Effector memory CD4-positive, alpha-beta T cell (primary cell): ENCODE measurements around the gene PUS7.
"Not testable (repeated sequence)": the region's sequence is repeated elsewhere in the genome, so short reads cannot be mapped to it uniquely, and the experiment has no call there.

ENCODE experiments used
- DNase-seq, 3 donors: peaks; one replicate each; pipeline ENCODE4 v3.0.0-alpha.2; 2020
- H3K27ac ChIP-seq: 2 replicates; pipeline ENCODE4 v1.7.0; 2013; ENCODE audit warnings: mild to moderate bottlenecking, low read length, moderate library complexity; ENCODE audit not compliant: insufficient read depth, poor library complexity, severe bottlenecking
- H3K27me3 ChIP-seq: replicated peaks from 2 replicates; pipeline ENCODE4 v1.7.0; 2013; ENCODE audit warnings: mild to moderate bottlenecking, low read length; ENCODE audit not compliant: insufficient read depth, control insufficient read depth, poor library complexity, severe bottlenecking
- H3K36me3 ChIP-seq: 2 replicates; pipeline ENCODE4 v1.7.0; 2013; ENCODE audit warnings: mild to moderate bottlenecking, low read length, moderate library complexity; ENCODE audit not compliant: control insufficient read depth, insufficient read depth
- H3K4me1 ChIP-seq: 2 replicates; pipeline ENCODE4 v1.7.0; 2013; ENCODE audit warnings: low read length, mild to moderate bottlenecking; ENCODE audit not compliant: control insufficient read depth, insufficient read depth, poor library complexity, severe bottlenecking
- H3K4me3 ChIP-seq: 2 replicates; pipeline ENCODE4 v1.7.0; 2013; ENCODE audit warnings: low read length, low read depth, mild to moderate bottlenecking; ENCODE audit not compliant: insufficient read depth, poor library complexity, severe bottlenecking
- H3K9me3 ChIP-seq: 2 replicates; pipeline ENCODE4 v1.7.0; 2013; ENCODE audit warnings: mild to moderate bottlenecking, low read length, moderate library complexity; ENCODE audit not compliant: control insufficient read depth

The PUS7 gene

DNA sequence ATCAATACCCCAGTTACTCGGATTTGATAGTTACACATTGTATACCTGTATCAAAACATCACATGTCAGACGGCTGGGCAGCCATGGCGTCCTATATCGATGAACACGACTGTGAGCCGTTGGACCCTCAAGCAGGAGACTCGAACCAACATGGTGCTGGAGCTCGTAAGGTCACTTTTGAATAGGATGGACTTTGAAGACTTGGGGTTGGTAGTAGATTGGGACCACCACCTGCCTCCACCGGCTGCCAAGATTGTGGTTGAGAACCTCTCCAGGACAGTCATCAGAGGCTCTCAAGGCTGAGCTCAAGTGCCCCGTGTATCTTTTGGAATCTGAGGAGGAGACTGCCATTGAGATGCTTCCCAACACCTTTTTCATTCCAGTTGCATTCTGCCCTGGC, 8.1 kb upstream of the PUS7 start:
- peaks cover 12% of the 10 kb centered on the region for H3K4me1 ChIP-seq
- no peaks in the 10 kb centered on the region for H3K36me3 ChIP-seq
- no peak overlapping the region for H3K27ac ChIP-seq
- no peaks in the 10 kb centered on the region for H3K9me3 ChIP-seq
- no peak overlapping the region for H3K4me3 ChIP-seq
- no peak for DNase-seq
- H3K27me3 ChIP-seq: no peaks in the 10 kb centered on the region

DNA sequence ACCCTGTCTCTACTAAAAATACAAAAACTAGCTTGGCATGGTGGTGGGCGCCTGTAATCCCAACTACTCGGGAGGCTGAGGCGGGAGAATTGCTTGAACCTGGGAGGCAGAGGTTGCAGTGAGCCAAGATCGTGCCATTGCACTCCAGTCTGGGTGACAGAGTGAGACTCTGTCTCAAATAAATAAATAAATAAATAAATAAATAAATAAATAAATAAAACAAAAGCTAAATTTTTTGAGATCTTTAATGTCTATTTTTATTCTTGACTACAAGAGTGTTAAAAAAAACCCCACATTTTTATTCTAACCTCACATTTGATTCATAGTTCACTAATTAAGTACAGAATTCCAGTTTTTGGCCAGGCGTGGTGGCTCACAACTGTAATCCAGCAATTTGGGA, 5.7 kb upstream of the PUS7 start:
- H3K4me1 ChIP-seq, H3K27ac ChIP-seq, DNase-seq, H3K9me3 ChIP-seq, H3K27me3 ChIP-seq, H3K4me3 ChIP-seq, H3K36me3 ChIP-seq: not testable (repeated sequence)

DNA sequence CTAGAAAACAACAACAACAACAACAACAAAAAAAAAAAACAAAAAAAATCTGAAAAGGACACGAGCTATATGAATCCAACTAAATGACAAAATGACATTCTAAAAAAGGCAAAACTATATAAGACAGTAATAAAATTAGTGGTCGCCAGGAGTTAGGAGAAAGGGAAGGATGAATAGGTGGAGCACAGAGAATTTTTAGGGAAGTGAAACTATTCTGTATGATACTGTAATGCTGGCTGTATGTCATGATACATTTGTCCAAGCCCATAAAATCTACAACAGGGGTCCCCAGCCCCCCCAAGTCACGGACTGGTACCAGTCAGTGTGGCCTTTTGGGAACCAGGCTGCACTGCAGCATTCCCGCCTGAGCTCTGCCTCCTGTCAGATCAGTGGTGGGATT, 2.8 kb upstream of the PUS7 start:
- peaks cover 2% of the 10 kb centered on the region for H3K4me1 ChIP-seq
- no peak for DNase-seq
- H3K9me3 ChIP-seq: no peaks in the 10 kb centered on the region
- no peaks in the 10 kb centered on the region for H3K36me3 ChIP-seq
- no peak overlapping the region for H3K4me3 ChIP-seq
- H3K27ac ChIP-seq: no peak overlapping the region
- no peaks in the 10 kb centered on the region for H3K27me3 ChIP-seq

DNA sequence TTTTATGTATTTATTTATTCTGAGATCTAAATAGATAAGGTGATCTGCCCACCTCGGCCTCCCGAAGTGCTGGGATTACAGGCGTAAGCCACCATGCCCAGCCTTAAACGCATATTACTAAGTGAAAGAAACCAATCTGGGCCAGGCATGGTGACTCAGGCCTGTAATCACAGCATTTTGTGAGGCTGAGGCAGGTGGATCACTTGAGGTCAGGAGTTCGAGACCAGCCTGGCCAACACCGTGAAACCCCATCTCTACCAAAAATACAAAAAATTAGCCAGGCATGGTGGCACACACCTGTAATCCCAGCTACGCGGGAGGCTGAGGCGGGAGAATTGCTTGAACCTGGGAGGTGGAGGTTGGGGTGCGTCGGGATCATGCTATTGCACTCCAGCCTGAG, 2.4 kb upstream of the PUS7 start:
- DNase-seq, H3K27ac ChIP-seq, H3K4me3 ChIP-seq, H3K9me3 ChIP-seq, H3K4me1 ChIP-seq, H3K36me3 ChIP-seq, H3K27me3 ChIP-seq: not testable (repeated sequence)

DNA sequence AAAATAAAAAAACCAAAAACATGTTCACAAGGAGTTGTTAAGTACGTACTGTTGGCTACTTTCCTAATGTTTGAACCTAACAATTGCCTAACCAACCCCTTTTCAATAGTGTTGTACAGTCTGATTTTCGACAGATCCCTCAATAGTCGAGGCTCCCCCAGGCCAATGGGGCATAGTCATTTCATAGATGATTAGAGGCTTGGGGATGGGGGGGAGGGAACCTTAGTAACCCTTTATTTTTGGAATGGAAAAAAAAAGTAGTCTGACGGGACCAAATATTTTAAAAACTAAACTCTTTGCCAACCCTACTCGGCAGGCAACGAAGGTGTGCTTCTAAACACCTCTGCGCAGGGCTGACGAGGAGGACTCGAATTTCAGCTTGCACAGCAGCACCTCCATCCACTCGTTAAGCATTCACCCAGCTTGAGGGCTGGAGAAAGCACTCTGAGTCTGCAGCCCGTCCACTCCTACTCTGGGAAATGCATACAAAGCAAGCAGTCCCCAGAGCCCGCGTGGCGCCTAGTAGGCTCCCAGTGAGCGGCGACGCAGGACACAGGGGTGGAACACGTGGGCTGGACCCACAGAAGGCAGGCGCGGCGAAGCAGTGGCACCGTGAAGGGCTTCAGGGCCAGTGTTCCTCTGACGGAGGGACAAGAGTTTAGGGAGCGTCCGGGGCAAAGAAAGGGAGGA, 899 bp downstream of the PUS7 start:
- H3K4me1 ChIP-seq: peaks cover 2% of the 10 kb centered on the region
- H3K4me3 ChIP-seq: peak overlapping the region; percentile 78
- no peak overlapping the region for H3K27ac ChIP-seq
- H3K27me3 ChIP-seq: no peaks in the 10 kb centered on the region
- no peaks in the 10 kb centered on the region for H3K9me3 ChIP-seq
- H3K36me3 ChIP-seq: no peaks in the 10 kb centered on the region
- peak in 1 of 3 donors; percentile 6 for DNase-seq

DNA sequence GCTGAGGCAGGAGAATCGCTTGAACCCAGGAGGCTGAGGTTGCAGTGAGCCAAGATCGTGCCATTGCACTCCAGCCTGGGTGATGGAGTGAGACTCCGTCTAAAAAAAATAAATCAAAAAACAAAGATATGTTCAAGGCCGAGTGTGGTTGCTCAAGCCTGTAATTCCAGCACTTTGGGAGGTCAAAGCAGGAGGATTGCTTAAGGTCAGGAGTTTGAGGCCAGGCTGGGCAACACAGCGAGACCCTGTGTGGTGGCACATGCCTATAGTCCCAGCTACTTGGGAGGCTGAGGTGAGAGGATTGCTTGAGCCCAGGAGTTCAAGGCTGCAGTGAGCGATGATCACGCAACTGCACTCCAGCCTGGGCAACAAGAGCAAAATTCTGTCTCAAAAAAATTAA, 1.5 kb downstream of the PUS7 start:
- not testable (repeated sequence) for H3K9me3 ChIP-seq, DNase-seq, H3K4me3 ChIP-seq, H3K27ac ChIP-seq, H3K36me3 ChIP-seq, H3K27me3 ChIP-seq, H3K4me1 ChIP-seq

DNA sequence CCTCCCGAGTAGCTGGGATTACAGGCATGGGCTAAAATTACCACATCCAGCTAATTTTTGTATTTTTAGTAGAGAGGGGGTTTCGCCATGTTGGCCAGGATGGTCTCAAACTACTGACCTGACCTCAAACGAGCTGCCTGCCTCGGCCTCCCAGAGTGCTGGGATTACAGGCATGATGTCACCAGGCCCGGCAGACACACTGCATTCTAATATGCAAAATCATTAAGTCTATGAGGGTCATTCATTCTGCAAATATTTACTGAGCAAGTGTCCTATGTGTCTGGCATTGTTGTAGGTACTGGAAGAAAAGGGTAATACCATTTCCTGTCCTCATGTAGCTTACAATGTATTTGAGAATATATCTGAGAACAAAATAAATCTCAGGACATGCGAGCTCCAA, 2.7 kb downstream of the PUS7 start:
- Histone ChIP-seq H3K36me3 (no peaks in the 10 kb centered on the region), H3K4me3 (no peak overlapping the region), H3K4me1 (peaks cover 2% of the 10 kb centered on the region), H3K27me3 (no peaks in the 10 kb centered on the region), H3K9me3 (no peaks in the 10 kb centered on the region), H3K27ac (no peak overlapping the region)
- no peak for DNase-seq

DNA sequence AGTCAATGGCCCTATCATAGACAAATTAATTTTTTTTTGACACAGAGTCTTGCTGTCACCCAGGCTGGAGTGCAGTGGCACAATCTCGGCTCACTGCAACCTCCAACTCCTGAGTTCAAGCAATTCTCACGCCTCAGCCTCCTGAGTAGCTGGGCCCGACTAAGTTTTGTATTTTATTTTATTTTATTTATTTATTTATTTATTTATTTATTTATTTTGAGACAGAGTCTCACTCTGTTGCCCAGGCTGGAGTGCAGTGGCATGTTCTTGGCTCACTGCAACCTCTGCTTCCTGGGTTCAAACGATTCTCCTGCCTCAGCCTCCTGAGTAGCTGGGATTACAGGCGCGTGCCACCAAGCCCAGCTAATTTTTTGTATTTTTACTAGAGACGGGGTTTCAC, 6.5 kb downstream of the PUS7 start:
- not testable (repeated sequence) for H3K27me3 ChIP-seq, DNase-seq, H3K36me3 ChIP-seq, H3K4me3 ChIP-seq, H3K27ac ChIP-seq, H3K9me3 ChIP-seq, H3K4me1 ChIP-seq

DNA sequence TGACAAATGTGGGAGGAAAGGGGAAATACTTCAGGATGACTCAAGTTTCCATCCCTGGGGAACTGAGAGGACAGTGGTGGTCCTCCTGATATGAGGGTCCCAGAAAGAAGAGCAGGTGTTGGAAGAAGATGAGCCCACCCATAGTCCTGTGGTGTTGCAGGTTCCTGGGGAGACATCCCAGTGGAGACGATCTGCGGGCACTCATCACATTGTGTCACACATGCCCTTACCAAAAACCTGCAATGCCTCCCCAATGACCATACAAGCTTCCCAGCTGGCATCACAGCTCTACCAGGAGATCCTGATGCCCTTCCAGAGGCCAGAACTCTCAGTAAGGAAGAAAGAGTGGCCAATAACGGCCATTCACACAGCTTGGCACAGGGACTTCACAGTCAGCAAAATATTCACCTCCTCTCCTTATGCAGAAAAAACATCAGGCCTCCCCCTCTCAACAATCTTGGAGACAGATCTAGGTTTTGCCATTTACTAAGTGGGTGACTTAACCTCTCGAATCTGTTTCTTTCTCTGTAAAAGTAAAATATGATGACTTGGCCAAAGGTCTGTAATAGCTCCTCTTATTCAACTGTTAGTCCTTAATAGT, 9.0 kb downstream of the PUS7 start:
- DNase-seq: no peak
- Histone ChIP-seq H3K4me1 (no peaks in the 10 kb centered on the region), H3K4me3 (no peak overlapping the region), H3K27ac (no peak overlapping the region), H3K9me3 (no peaks in the 10 kb centered on the region), H3K36me3 (no peaks in the 10 kb centered on the region), H3K27me3 (no peaks in the 10 kb centered on the region)

DNA sequence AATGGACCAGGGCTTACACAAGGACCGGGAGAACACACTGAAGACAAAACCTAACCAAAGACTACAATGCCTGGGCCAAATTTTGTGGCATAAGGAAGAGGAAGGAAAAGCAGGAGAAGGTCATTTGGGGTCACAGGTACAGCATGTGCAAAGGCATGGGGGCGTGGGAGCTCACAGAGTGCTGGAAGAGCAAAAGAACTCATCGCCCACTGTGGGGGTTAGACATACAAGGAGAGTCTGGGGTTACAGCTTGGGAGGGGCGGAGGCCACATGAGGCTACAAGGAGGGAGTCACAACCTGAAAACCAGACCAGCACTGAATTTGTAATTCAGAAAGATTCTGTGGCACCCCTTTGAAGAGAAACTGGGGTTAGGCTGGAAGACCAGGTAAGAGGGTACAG, 9.7 kb downstream of the PUS7 start:
- H3K9me3 ChIP-seq: no peaks in the 10 kb centered on the region
- H3K4me3 ChIP-seq: no peak overlapping the region
- H3K36me3 ChIP-seq: no peaks in the 10 kb centered on the region
- no peaks in the 10 kb centered on the region for H3K4me1 ChIP-seq
- DNase-seq: no peak
- no peaks in the 10 kb centered on the region for H3K27me3 ChIP-seq
- H3K27ac ChIP-seq: no peak overlapping the region
